ENCODE data around the gene NMT1. TPM values are rescaled to one million over a fixed set of nuclear protein-coding genes. Genes with fewer than 3 reads are reported as not detected.

The NMT1 gene
- total and polyA plus RNA-seq, 2 experiments from 2014 or later, result 71.2 to 126 TPM

GRCh38 chr17:45131616-45132319 lies 70.7 kb downstream of the NMT1 start:
- DNase-seq (ENCODE audit: low spot score), result peak; percentile 75

GRCh38 chr17:45132320-45132571 lies 71.1 kb downstream of the NMT1 start, which contains the start of gene PLCD3:
TSS of gene PLCD3 (minus strand) at chr17:45132515. CDS start at chr17:45132410, 105 bp downstream.
- H3K4me1 ChIP-seq (ENCODE audit: insufficient read depth), result peaks cover 51% of the 10 kb centered on the region
- WGBS (ENCODE audit: low lambda C conversion rate, missing lambda C conversion rate), result 0% methylated on average over 14 of the region's 36 CpGs
- no peaks in the 10 kb centered on the region for H3K27me3 ChIP-seq
- no peaks in the 10 kb centered on the region for H3K36me3 ChIP-seq (replicated peaks; ENCODE audit: insufficient read depth, low read depth)
- peak within 1 kb of the TSS; percentile 98 for H2AFZ ChIP-seq
- no peaks in the 10 kb centered on the region for H3K9me3 ChIP-seq (ENCODE audit: low read depth)
- H3K27ac ChIP-seq, result peak within 1 kb of the TSS; percentile 100
- no peaks in the 10 kb centered on the region for H4K20me1 ChIP-seq (ENCODE audit: insufficient read depth, poor library complexity, severe bottlenecking)
- peaks cover 38% of the 10 kb centered on the region for H3K79me2 ChIP-seq
- no peaks in the 10 kb centered on the region for H3K9me2 ChIP-seq (replicated peaks; ENCODE audit: insufficient read depth)
- H3K4me2 ChIP-seq, result peak within 1 kb of the TSS; percentile 100
- H3K4me3 ChIP-seq, result peak within 1 kb of the TSS; percentile 96
- DNase-seq (ENCODE audit: low spot score), result no peak
- TF ChIP-seq EZH2phosphoT487 (IDR thresholded peaks at IDR 0.05; ENCODE audit: low read depth, severe bottlenecking, unreplicated experiment), result no peak
- TF ChIP-seq CTCF (IDR thresholded peaks at IDR 0.05; ENCODE audit: poor library complexity), result no peak
- no peak for TF ChIP-seq EZH2 (IDR thresholded peaks at IDR 0.05; ENCODE audit: borderline replicate concordance)

More at GRCh38 chr17:45131616-45132319, 70.7 kb downstream of the NMT1 start:
- no peaks in the 10 kb centered on the region for H3K9me3 ChIP-seq (ENCODE audit: low read depth)
- no peak for TF ChIP-seq EZH2 (IDR thresholded peaks at IDR 0.05; ENCODE audit: borderline replicate concordance)
- no peak for TF ChIP-seq EZH2phosphoT487 (IDR thresholded peaks at IDR 0.05; ENCODE audit: low read depth, severe bottlenecking, unreplicated experiment)
- peak; percentile 99 for TF ChIP-seq CTCF (IDR thresholded peaks at IDR 0.05; ENCODE audit: poor library complexity)
- H3K27ac ChIP-seq, result peak overlapping the region; percentile 100
- H3K4me2 ChIP-seq, result peak overlapping the region; percentile 100
- peak overlapping the region; percentile 48 for H2AFZ ChIP-seq
- peak overlapping the region; percentile 96 for H3K4me3 ChIP-seq
- peaks cover 56% of the 10 kb centered on the region for H3K4me1 ChIP-seq (ENCODE audit: insufficient read depth)
- peaks cover 43% of the 10 kb centered on the region for H3K79me2 ChIP-seq
- no peaks in the 10 kb centered on the region for H3K9me2 ChIP-seq (replicated peaks; ENCODE audit: insufficient read depth)
- no peaks in the 10 kb centered on the region for H4K20me1 ChIP-seq (ENCODE audit: insufficient read depth, poor library complexity, severe bottlenecking)
- 24% methylated on average over 34 of the region's 46 CpGs for WGBS (ENCODE audit: low lambda C conversion rate, missing lambda C conversion rate)
- no peaks in the 10 kb centered on the region for H3K27me3 ChIP-seq
- no peaks in the 10 kb centered on the region for H3K36me3 ChIP-seq (replicated peaks; ENCODE audit: insufficient read depth, low read depth)

GRCh38 chr17:45132572-45133463 lies 71.7 kb downstream of the NMT1 start:
- H3K4me1 ChIP-seq (ENCODE audit: insufficient read depth), result peaks cover 45% of the 10 kb centered on the region
- H2AFZ ChIP-seq, result peak overlapping the region; percentile 98
- H3K36me3 ChIP-seq (replicated peaks; ENCODE audit: insufficient read depth, low read depth), result no peaks in the 10 kb centered on the region
- peaks cover 37% of the 10 kb centered on the region for H3K79me2 ChIP-seq
- H3K27me3 ChIP-seq, result no peaks in the 10 kb centered on the region
- no peaks in the 10 kb centered on the region for H4K20me1 ChIP-seq (ENCODE audit: insufficient read depth, poor library complexity, severe bottlenecking)
- DNase-seq (ENCODE audit: low spot score), result peak; percentile 92
- H3K4me3 ChIP-seq, result peak overlapping the region; percentile 89
- H3K27ac ChIP-seq, result peak overlapping the region; percentile 100
- TF ChIP-seq CTCF (IDR thresholded peaks at IDR 0.05; ENCODE audit: poor library complexity) (peak; percentile 71), EZH2phosphoT487 (IDR thresholded peaks at IDR 0.05; ENCODE audit: low read depth, severe bottlenecking, unreplicated experiment) (no peak), EZH2 (IDR thresholded peaks at IDR 0.05; ENCODE audit: borderline replicate concordance) (no peak)
- no peaks in the 10 kb centered on the region for H3K9me3 ChIP-seq (ENCODE audit: low read depth)
- under 1% methylated on average over 50 of the region's 71 CpGs for WGBS (ENCODE audit: low lambda C conversion rate, missing lambda C conversion rate)
- peak overlapping the region; percentile 100 for H3K4me2 ChIP-seq
- H3K9me2 ChIP-seq (replicated peaks; ENCODE audit: insufficient read depth), result no peaks in the 10 kb centered on the region
